GM18519 (cell line): Measurements from ENCODE around the gene ITGB5.

Experiments
- ATAC-seq: cut with Tn5 transposase; IDR thresholded peaks from one replicate; pipeline ENCODE4 v1.9.1; 2021; ENCODE audit warnings: mild to moderate bottlenecking, moderate library complexity; ENCODE audit not compliant: unreplicated experiment, low FRiP score

ITGB5 gene

GRCh38 chr3:124815781-124816180, 71.4 kb downstream of the ITGB5 start:
- ATAC-seq, result no peak

GRCh38 chr3:124814620-124815421, 72.3 kb downstream of the ITGB5 start:
- no peak for ATAC-seq

- ATAC-seq, result no peak
These were observed 73.6 kb downstream of the ITGB5 start for GRCh38 chr3:124813541-124813940.

DNA sequence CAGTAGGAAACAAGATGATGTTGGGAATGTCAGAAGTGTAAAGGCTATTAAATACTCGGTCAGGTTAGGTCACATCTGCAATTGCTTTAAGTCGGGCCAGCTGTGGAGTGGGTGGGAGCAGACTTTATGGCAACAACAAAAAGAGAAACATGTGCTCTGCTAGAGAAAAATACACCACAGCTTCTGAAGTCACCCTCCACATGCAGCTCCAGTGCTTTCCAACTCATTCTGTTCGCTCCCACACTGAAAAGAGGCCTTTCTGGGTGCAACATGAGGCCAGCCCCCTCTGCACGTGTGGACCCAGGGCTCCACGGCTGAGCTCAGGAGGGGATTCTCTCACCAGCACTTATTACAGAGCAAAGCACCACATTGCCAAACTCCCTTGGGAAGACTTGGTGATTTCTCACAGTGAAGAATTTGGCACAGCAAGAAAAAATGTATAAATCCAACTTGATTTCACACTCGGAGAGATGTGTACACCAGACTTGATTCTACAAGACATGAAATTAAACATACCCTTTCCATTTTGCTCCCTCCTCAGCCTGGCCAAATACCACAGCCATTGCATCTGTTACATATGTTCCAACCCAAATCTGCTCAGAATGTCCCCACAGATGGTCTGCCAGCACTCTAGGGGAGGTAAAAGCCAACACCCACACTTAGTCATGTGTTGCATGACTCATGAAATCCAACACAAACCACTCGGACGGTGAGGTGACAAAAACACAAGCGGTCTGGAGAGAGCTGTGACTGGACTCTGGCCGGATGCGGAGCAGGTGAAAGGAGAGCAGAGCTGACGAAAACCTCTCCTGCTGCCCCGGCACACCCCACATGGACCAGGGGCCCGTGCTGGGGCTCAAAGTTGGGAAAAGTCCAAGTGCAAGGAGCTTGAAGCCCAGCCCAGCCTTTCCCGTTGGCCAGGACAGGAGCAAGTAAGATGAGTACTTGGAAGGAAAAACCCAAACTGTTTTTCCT, 74.6 kb downstream of the ITGB5 start:
- ATAC-seq, result no peak

GRCh38 chr3:124811436-124811835, 75.7 kb downstream of the ITGB5 start:
- ATAC-seq, result no peak

DNA sequence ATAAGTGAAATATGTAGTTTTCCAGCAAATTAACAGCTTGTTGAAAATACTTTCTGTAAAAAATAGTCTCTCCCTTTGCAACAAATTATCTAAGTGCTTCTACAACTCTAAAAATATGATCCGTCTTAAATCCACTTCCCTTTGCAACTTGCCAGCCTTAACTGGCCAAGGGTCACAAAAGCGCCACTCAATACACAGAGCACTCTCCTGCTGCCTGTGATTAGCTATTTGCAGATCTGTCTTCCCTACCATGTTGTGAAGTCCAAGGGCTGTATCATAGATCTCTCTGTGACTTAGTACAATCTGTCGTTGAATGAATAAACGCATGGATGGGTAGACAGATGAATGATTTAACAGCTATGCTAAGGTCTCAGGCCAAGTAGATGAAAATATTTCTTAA, 76.2 kb downstream of the ITGB5 start:
- ATAC-seq, result no peak

DNA sequence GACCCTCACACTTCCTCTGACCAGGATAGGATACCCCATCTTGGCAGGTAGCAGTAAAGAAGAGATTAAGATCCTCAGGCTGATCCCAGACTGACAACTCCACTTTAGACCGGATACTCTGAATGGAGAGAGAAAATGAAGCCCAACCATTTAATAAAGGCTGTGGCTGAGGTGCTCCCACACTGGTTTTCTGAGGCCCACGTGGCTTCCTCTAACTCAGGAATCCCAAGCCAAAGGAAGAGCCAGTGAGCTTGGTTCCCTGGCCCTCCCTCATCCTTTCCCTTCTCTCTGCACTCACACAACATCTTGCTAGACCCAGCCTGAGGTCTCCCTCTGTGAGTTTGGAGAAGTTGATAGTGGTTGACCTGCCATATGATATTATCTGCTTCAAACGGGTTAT, 78.1 kb downstream of the ITGB5 start:
- no peak for ATAC-seq

DNA sequence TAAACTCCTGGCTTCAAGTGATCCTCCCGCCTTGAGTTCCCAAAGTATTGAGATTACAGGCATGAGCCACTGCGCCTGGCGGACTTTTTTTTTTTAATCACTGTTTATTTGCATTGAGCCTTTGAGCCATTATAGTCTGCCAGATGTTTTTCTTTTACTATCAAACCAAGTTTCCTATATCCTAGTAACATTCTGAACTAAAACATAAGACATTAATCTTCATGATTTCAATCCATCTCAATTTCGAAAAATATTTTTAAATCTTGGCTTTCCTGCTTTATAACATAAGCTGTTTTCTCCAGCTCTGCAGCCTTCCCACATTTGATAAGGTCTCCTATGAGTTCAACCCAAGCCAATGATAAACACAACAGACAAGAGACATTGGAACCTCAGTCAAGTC, 81.5 kb downstream of the ITGB5 start:
- ATAC-seq, result no peak

- no peak for ATAC-seq
These were observed 82.3 kb downstream of the ITGB5 start for GRCh38 chr3:124804875-124805274.

- ATAC-seq, result no peak
These were observed 84.5 kb downstream of the ITGB5 start for GRCh38 chr3:124802702-124803101.

DNA sequence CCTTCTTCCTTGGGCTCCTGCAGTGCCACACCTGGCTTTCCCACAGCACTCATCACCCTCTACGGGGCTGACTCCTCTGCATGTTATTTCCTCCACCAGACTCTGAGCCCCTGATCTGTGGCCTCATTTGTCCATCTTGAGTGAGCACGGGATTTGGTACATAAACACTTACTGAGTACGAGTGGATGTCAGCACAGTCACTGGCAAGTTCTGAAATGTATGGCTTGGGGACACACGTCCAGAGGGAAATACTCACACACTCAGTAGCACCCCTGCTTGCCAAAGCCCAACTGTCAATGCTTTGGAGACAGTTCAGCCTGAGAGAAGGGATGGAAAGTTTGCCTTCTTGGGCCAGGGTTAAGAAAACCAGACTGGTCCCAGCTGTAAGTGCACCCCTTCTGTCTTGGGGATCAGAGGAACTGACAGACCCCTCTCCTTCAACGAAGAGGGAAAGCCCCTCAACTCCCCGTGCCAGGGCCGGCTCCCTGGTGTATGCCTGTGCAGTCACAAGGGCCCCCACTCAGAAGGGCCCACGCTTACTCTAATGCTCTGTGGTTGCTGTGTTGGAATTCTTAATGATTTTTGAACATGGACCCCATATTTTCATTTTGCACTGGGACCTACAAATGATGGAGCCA, 85.0 kb downstream of the ITGB5 start:
- ATAC-seq, result no peak

- ATAC-seq, result no peak
These were observed 86.5 kb downstream of the ITGB5 start for GRCh38 chr3:124800511-124801258.

GRCh38 chr3:124800076-124800475, 87.1 kb downstream of the ITGB5 start:
- ATAC-seq, result no peak

- ATAC-seq, result no peak
These were observed 87.5 kb downstream of the ITGB5 start for GRCh38 chr3:124799676-124800075.

DNA sequence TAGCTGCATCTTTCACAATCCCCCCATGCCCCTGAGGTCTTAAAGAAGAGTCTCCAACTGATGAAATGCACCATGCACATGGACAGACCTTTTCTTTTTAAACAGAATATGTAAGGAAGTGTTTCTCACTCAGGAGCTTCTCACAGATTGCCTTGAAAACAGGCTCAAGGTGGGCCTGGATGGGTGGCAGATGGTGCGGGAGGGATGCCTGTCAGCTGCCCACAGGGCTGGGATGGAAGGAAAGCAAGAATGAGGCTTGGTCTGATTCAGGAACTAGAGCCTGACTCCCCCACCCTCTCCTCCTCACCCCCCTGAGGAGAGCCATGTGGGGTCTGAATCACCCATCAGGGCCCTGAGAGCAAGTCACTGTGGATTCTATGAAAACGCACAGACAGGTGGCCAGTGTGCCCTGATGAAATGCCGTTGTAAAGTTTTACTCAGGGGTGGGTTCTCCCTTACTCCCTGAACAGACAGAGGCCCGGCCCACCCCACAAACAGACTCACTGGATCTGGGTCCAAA, 89.7 kb downstream of the ITGB5 start:
- no peak for ATAC-seq

DNA sequence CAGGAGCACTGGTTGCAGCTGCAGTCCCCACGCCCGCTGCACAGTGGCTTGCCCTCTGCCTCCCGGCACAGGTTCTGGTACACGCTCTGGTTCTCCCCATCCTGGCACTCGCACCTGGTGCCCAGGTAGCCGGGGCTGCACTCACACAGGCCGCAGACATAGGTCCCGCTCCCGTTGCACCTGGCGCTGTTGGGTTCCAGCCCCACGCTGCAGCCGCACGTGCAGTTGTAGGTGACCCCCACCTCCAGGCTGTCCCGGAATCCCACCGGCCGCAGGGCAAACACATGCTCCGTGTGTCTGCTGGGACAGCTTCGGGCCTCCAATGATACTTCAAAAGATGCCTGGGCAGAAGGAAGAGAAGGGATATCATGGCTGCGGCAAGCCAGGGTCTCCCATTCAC, 90.7 kb downstream of the ITGB5 start:
- no peak for ATAC-seq

GRCh38 chr3:124793054-124793739, 94.0 kb downstream of the ITGB5 start:
- ATAC-seq, result no peak

- no peak for ATAC-seq
These were observed 94.7 kb downstream of the ITGB5 start for GRCh38 chr3:124792341-124793040.

- ATAC-seq, result no peak
These were observed 95.5 kb downstream of the ITGB5 start for GRCh38 chr3:124791639-124792151.
